Stimulated activated CD4-positive, alpha-beta T cell treated with anti-CD3 and anti-CD28 coated beads, Interleukin-1b, Interleukin-23, amount 100 ng/mL, for 24 hours (primary cell): ENCODE results near the gene ELF1.
"Not testable (repeated sequence)": the region's sequence is repeated elsewhere in the genome, so short reads cannot be mapped to it uniquely, and the experiment has no call there.

ENCODE experiments used
- DNase-seq, 4 experiments: peaks; one replicate each; pipeline ENCODE4 v3.0.0-alpha.2; 2020; ENCODE audit warnings: low read depth in 4 of 4, low spot score in 1 of 4

The ELF1 gene

DNA sequence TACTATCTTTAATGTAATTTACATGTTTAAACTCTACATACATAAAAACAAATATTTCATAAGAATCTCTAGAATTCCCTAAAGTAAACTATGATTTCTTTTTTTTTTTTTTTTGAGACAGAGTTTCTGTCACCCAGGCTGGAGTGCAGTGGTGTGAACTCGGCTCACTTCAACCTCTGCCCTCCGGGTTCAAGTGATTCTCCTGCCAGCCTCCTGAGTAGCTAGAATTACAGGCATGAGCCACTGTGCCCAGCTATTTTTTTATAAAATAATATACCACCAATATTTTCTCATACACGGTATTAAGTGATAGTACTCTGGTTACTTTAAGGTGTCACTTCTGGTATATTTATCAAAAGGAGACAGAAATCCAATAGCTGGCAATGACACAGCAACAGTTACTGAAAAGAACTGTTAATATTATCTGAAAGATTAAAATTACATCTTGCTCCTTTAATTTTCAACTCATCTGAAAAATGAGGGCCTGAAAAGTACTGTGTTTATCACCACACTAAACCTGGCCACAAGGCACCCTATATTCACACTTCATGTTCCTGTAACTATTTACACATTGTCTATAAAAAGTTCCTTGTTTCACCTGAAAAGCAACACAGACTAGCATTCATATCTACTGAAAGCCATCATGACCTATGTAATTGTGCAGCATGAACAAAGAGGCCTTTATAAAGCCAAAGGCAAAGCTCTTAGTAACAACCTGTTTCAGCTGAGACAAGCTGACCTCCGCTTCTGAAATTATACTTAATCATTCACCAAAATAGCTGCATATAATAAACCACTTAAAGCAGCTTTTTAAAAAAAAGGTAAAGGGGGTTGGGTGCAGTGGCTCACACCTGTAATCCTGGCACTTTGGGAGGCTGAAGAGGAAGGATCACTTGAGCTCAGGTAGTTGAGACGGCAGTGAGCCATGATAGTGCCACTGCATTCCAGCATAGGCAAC, 123.6 kb downstream of the ELF1 start:
- DNase-seq = no peak

DNA sequence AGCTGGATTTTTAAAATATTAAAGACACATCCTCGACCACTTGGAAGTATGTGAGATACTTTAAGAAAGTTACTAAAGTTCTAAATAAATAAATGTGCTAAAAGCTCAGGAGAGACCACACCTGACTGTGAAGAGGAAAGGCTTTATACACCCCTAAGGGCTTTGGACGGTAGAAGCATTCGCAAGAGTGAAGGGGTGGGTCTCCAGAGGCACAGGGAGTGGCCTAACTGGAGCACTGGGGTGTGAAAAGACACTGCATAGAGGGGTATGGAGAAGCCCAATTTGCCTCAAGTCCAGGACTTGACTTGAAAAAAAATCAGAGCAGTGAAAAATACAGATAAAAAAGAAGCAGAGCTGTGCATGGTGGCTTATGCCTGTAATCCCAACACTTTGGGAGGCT, 125.5 kb downstream of the ELF1 start:
- DNase-seq = not testable (repeated sequence)

DNA sequence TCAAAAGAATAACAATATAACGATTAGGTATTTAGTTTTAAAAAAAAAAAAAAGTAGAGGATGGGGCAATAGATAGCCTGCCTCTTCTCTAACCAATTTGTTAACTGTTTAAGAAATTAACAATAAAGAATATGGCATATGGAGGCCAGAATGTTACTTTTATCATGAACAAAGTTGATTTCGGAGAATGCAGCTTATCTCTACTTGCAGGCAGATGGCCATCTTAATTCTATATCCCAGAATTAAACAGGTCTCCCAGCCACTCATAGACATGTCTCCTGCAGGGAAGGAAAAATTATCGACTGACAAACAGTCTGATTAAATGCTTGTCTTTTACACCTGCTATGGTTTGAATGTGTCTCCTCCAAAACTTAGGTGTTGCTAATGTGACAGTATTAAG, 133.1 kb downstream of the ELF1 start:
- no peak for DNase-seq

DNA sequence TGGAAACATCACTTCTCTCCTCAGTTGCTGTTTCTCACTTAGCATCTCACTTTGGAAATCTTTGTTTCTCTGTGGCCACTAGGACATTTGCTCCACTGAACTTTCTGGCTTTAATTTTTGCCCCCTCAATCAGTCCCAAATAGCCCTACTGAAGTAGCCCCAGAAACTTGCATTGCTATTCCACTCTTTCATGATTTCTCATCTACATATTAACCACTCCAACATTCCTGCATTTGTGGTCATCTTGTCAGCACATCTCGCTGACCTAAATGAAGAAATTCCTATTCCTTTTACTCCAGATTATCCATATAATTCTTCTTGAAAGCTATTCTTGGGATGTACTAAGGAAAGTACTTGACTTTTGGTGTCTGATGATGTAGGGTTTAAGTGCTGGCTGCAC, 134.9 kb downstream of the ELF1 start:
- not testable (repeated sequence) for DNase-seq
